NCI-H2107 (cell line): Measurements from ENCODE around the gene DLX6.
A peak's percentile ranks its signal among the peaks of the same experiment; 100 is the strongest.

Source experiments
- DNase-seq: peaks from one replicate; lab custom pipeline; 2025; lab: John Stamatoyannopoulos, UW

The DLX6 gene

GRCh38 chr7:96996111-96996957, 9.0 kb upstream of the DLX6 start:
- no peak for DNase-seq

GRCh38 chr7:96996958-96997511, 8.3 kb upstream of the DLX6 start:
- no peak for DNase-seq

GRCh38 chr7:96997512-96998032, 7.8 kb upstream of the DLX6 start:
- no peak for DNase-seq

GRCh38 chr7:96998333-96998732, 7.0 kb upstream of the DLX6 start:
- DNase-seq = no peak

- no peak for DNase-seq
Measured at GRCh38 chr7:96998744-96999143, 6.6 kb upstream of the DLX6 start.

GRCh38 chr7:97001221-97001620, 4.1 kb upstream of the DLX6 start:
- DNase-seq = no peak

- DNase-seq = no peak
Measured at GRCh38 chr7:97001656-97002554, 3.4 kb upstream of the DLX6 start.

- DNase-seq = no peak
Measured at GRCh38 chr7:97002555-97003261, 2.6 kb upstream of the DLX6 start.

GRCh38 chr7:97003262-97004246, 1.8 kb upstream of the DLX6 start:
- DNase-seq = no peak

GRCh38 chr7:97004247-97005182, 838 bp upstream of the DLX6 start:
- no peak for DNase-seq

GRCh38 chr7:97006055-97006815, 882 bp downstream of the DLX6 start:
- DNase-seq = peak; percentile 86

GRCh38 chr7:97006816-97007582, 1.6 kb downstream of the DLX6 start:
- DNase-seq = no peak

- DNase-seq = no peak
Measured at GRCh38 chr7:97007583-97007861, 2.2 kb downstream of the DLX6 start.

GRCh38 chr7:97008275-97008917, 3.0 kb downstream of the DLX6 start:
- DNase-seq = no peak

GRCh38 chr7:97009753-97010732, 4.7 kb downstream of the DLX6 start:
- no peak for DNase-seq

- no peak for DNase-seq
Measured at GRCh38 chr7:97011104-97011503, 5.8 kb downstream of the DLX6 start.
